ENCODE data around the gene NR4A3.
A peak's percentile ranks its signal among the peaks of the same experiment; 100 is the strongest.

Gene NR4A3

GRCh38 chr9:99885747-99886146, 64.1 kb downstream of the NR4A3 start:
- FAIRE-seq (no peak), DNase-seq (ENCODE audit: insufficient read length, low spot score) (no peak)
- TF ChIP-seq POLR2AphosphoS5 (IDR thresholded peaks at IDR 0.05; ENCODE audit: low read depth, low read length) (no peak), PAX5 (IDR thresholded peaks at IDR 0.05; ENCODE audit: insufficient read depth, low read length, severe bottlenecking) (no peak), TAF1 (IDR thresholded peaks at IDR 0.05; ENCODE audit: low read depth, low read length) (no peak), POLR2A (IDR thresholded peaks at IDR 0.05; ENCODE audit: low read depth, low read length) (no peak), SPI1 (IDR thresholded peaks at IDR 0.05; ENCODE audit: low read depth, low read length) (no peak), POU2F2 (IDR thresholded peaks at IDR 0.05; ENCODE audit: low read depth, low read length) (no peak)

DNA sequence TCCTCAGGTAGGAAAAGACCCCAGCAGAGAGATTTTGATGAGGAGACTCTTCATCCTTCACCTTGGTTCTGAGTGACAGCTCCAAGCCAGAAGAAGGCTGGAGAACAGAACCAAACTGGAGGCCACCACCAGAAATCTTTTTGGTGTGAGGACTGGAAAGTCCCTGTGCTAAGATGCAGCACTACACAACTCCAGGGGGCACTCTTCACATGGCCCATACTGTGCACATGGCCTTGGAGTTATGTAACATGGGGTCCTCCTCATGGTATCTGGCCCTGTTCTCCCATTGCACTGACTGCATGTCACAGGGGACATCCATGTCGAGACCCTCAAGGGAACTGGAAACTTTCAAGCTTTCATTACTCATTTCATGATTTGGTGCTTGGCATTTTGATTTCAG, 67.4 kb downstream of the NR4A3 start:
- FAIRE-seq (no peak), DNase-seq (ENCODE audit: insufficient read length, low spot score) (no peak)
- no peak for TF ChIP-seq TAF1 (IDR thresholded peaks at IDR 0.05; ENCODE audit: low read depth, low read length)
- TF ChIP-seq POU2F2 (IDR thresholded peaks at IDR 0.05; ENCODE audit: low read depth, low read length): no peak
- TF ChIP-seq POLR2A (IDR thresholded peaks at IDR 0.05; ENCODE audit: low read depth, low read length): no peak
- no peak for TF ChIP-seq PAX5 (IDR thresholded peaks at IDR 0.05; ENCODE audit: insufficient read depth, low read length, severe bottlenecking)
- TF ChIP-seq POLR2AphosphoS5 (IDR thresholded peaks at IDR 0.05; ENCODE audit: low read depth, low read length): no peak
- TF ChIP-seq SPI1 (IDR thresholded peaks at IDR 0.05; ENCODE audit: low read depth, low read length): no peak

DNA sequence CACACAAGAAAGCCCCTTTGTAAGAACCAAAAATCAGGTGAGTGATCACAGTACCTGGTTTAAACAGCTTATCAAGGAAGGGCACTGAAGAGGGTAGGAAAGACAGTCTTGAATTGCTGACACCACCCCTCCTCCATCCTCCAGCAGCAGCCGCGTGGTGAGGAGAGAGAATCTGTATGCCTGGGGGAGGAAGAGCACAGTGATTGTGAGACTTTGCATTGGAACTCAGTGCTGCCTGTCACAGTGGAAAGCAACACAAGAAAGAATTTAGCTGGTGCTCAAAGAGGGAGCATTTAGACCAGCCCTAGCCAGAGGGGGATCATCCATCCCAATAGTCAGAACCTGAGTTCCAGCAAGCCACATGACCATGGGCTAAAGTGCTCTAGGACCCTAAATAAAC, 73.1 kb downstream of the NR4A3 start:
- TF ChIP-seq POLR2A (IDR thresholded peaks at IDR 0.05; ENCODE audit: low read depth, low read length) (no peak), PAX5 (IDR thresholded peaks at IDR 0.05; ENCODE audit: insufficient read depth, low read length, severe bottlenecking) (no peak), POLR2AphosphoS5 (IDR thresholded peaks at IDR 0.05; ENCODE audit: low read depth, low read length) (no peak), TAF1 (IDR thresholded peaks at IDR 0.05; ENCODE audit: low read depth, low read length) (no peak), SPI1 (IDR thresholded peaks at IDR 0.05; ENCODE audit: low read depth, low read length) (no peak), POU2F2 (IDR thresholded peaks at IDR 0.05; ENCODE audit: low read depth, low read length) (no peak)
- DNase-seq (ENCODE audit: insufficient read length, low spot score) (no peak), FAIRE-seq (no peak)

GRCh38 chr9:99895510-99895909, 73.8 kb downstream of the NR4A3 start:
- no peak for FAIRE-seq
- no peak for DNase-seq (ENCODE audit: insufficient read length, low spot score)
- TF ChIP-seq POLR2A (IDR thresholded peaks at IDR 0.05; ENCODE audit: low read depth, low read length) (no peak), TAF1 (IDR thresholded peaks at IDR 0.05; ENCODE audit: low read depth, low read length) (no peak), SPI1 (IDR thresholded peaks at IDR 0.05; ENCODE audit: low read depth, low read length) (no peak), PAX5 (IDR thresholded peaks at IDR 0.05; ENCODE audit: insufficient read depth, low read length, severe bottlenecking) (no peak), POU2F2 (IDR thresholded peaks at IDR 0.05; ENCODE audit: low read depth, low read length) (no peak), POLR2AphosphoS5 (IDR thresholded peaks at IDR 0.05; ENCODE audit: low read depth, low read length) (no peak)

DNA sequence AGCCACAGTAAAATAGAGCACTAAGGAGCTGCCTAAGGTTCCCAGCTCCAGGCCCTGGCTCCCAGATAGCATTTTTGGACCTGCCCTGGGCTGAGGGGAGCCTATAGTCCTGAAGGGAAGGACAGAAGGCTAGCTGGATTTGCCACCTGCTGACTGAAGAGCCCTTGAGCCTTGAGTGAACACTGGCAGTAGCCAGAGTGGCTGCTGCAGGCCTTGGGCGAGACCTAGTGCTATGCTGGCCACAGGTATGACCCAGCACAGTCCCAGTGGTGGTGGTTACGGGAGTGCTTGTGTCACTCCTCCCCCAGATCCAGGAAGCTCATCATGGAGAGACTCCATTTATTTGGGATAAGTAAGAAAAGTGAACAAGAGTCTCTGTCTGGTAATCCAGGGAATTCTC, 74.4 kb downstream of the NR4A3 start:
- DNase-seq (ENCODE audit: insufficient read length, low spot score): no peak
- TF ChIP-seq PAX5 (IDR thresholded peaks at IDR 0.05; ENCODE audit: insufficient read depth, low read length, severe bottlenecking) (no peak), POLR2AphosphoS5 (IDR thresholded peaks at IDR 0.05; ENCODE audit: low read depth, low read length) (no peak), POU2F2 (IDR thresholded peaks at IDR 0.05; ENCODE audit: low read depth, low read length) (no peak), POLR2A (IDR thresholded peaks at IDR 0.05; ENCODE audit: low read depth, low read length) (no peak), TAF1 (IDR thresholded peaks at IDR 0.05; ENCODE audit: low read depth, low read length) (no peak), SPI1 (IDR thresholded peaks at IDR 0.05; ENCODE audit: low read depth, low read length) (no peak)
- no peak for FAIRE-seq

- FAIRE-seq (no peak), DNase-seq (ENCODE audit: insufficient read length, low spot score) (no peak)
- TF ChIP-seq POLR2A (IDR thresholded peaks at IDR 0.05; ENCODE audit: low read depth, low read length) (no peak), POLR2AphosphoS5 (IDR thresholded peaks at IDR 0.05; ENCODE audit: low read depth, low read length) (no peak), PAX5 (IDR thresholded peaks at IDR 0.05; ENCODE audit: insufficient read depth, low read length, severe bottlenecking) (no peak), SPI1 (IDR thresholded peaks at IDR 0.05; ENCODE audit: low read depth, low read length) (no peak), TAF1 (IDR thresholded peaks at IDR 0.05; ENCODE audit: low read depth, low read length) (no peak), POU2F2 (IDR thresholded peaks at IDR 0.05; ENCODE audit: low read depth, low read length) (no peak)
These were observed 81.7 kb downstream of the NR4A3 start for GRCh38 chr9:99903393-99903792.

GRCh38 chr9:99905833-99906402, 84.2 kb downstream of the NR4A3 start:
- DNase-seq (ENCODE audit: insufficient read length, low spot score) (no peak), FAIRE-seq (no peak)
- TF ChIP-seq TAF1 (IDR thresholded peaks at IDR 0.05; ENCODE audit: low read depth, low read length): no peak
- TF ChIP-seq POLR2AphosphoS5 (IDR thresholded peaks at IDR 0.05; ENCODE audit: low read depth, low read length): no peak
- TF ChIP-seq SPI1 (IDR thresholded peaks at IDR 0.05; ENCODE audit: low read depth, low read length): no peak
- no peak for TF ChIP-seq POLR2A (IDR thresholded peaks at IDR 0.05; ENCODE audit: low read depth, low read length)
- TF ChIP-seq PAX5 (IDR thresholded peaks at IDR 0.05; ENCODE audit: insufficient read depth, low read length, severe bottlenecking): no peak
- TF ChIP-seq POU2F2 (IDR thresholded peaks at IDR 0.05; ENCODE audit: low read depth, low read length): no peak

- TF ChIP-seq SPI1 (IDR thresholded peaks at IDR 0.05; ENCODE audit: low read depth, low read length) (no peak), POU2F2 (IDR thresholded peaks at IDR 0.05; ENCODE audit: low read depth, low read length) (peak; percentile 45; the same call in 1 of the 2 replicates), POLR2A (IDR thresholded peaks at IDR 0.05; ENCODE audit: low read depth, low read length) (peak; percentile 25), TAF1 (IDR thresholded peaks at IDR 0.05; ENCODE audit: low read depth, low read length) (peak; percentile 58; the same call in 1 of the 2 replicates), POLR2AphosphoS5 (IDR thresholded peaks at IDR 0.05; ENCODE audit: low read depth, low read length) (peak; percentile 62; the same call in 1 of the 2 replicates), PAX5 (IDR thresholded peaks at IDR 0.05; ENCODE audit: insufficient read depth, low read length, severe bottlenecking) (no peak)
- FAIRE-seq (peak; percentile 86), DNase-seq (ENCODE audit: insufficient read length, low spot score) (peak; percentile 78)
These were observed 84.9 kb downstream of the NR4A3 start, which contains the start of gene STX17 for GRCh38 chr9:99906403-99907207. Gene STX17 (plus strand): TSS chr9:99906654. CDS start chr9:99915240, 8,586 bp downstream.

- no peak for DNase-seq (ENCODE audit: insufficient read length, low spot score)
- no peak for TF ChIP-seq SPI1 (IDR thresholded peaks at IDR 0.05; ENCODE audit: low read depth, low read length)
- no peak for TF ChIP-seq POLR2A (IDR thresholded peaks at IDR 0.05; ENCODE audit: low read depth, low read length)
- no peak for TF ChIP-seq PAX5 (IDR thresholded peaks at IDR 0.05; ENCODE audit: insufficient read depth, low read length, severe bottlenecking)
- TF ChIP-seq POU2F2 (IDR thresholded peaks at IDR 0.05; ENCODE audit: low read depth, low read length): no peak
- no peak for TF ChIP-seq TAF1 (IDR thresholded peaks at IDR 0.05; ENCODE audit: low read depth, low read length)
- TF ChIP-seq POLR2AphosphoS5 (IDR thresholded peaks at IDR 0.05; ENCODE audit: low read depth, low read length): no peak
- no peak for FAIRE-seq
These were observed 85.5 kb downstream of the NR4A3 start for GRCh38 chr9:99907208-99907532.

Measured in GM12891 (cell line).